Measurements from ENCODE around the gene SUMO3.

Gene SUMO3

GRCh38 chr21:44801468-44802395 is 16.1 kb downstream of the SUMO3 start, which contains the start of gene UBE2G2:
TSS of gene UBE2G2 (minus strand) at chr21:44801820. CDS start at chr21:44801748, 72 bp downstream.
- peak; percentile 28 for DNase-seq

- no peak for DNase-seq
These were observed 16.8 kb downstream of the SUMO3 start for GRCh38 chr21:44800971-44801467.

DNA sequence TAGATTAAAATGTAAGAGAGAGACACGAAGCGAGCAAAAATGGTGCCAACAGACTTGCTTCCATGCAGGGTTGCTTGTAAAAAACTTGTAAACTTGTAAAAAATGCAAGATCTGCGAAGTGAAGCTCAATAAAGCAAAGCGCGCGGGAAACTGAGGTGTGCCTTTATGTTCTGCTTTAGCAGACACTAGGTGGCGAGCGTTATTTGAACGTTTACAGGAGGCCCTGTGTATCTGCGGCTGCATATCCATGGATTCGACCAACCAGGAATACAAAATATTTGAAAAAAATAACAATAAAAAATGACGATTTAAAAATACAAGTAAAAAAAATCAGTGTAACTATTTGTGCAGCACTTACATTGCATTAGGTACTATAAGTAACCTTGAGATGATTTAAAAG is 17.8 kb downstream of the SUMO3 start:
- no peak for DNase-seq

- DNase-seq: no peak
These were observed 18.2 kb downstream of the SUMO3 start for GRCh38 chr21:44799646-44800045.

GRCh38 chr21:44797775-44798174 is 20.1 kb downstream of the SUMO3 start:
- DNase-seq: no peak

- DNase-seq: no peak
These were observed 22.5 kb downstream of the SUMO3 start for GRCh38 chr21:44795342-44795741.

GRCh38 chr21:44793592-44794374 is 24.1 kb downstream of the SUMO3 start:
- no peak for DNase-seq

GRCh38 chr21:44792702-44793591 is 24.9 kb downstream of the SUMO3 start:
- peak; percentile 44 for DNase-seq

- no peak for DNase-seq
These were observed 25.9 kb downstream of the SUMO3 start for GRCh38 chr21:44791993-44792392.

DNA sequence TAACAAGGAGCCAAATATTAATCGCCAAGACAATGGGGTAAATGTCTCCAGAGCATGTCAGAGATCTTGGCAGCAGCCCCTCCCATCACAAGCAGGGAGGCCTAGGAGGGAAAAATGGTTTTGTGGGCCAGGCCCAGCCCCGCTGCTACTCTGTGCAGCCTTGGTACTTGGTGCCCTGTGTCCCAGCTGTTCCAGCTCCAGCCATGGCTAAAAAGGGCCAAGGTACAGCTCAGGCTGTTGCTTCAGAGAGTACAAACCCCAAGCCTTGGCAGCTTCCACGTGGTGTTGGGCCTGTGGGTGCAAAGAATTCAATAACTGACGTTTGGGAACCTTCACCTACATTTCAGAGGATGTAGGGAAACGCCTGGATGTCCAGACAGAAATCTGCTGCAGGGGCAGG is 26.6 kb downstream of the SUMO3 start:
- no peak for DNase-seq

DNA sequence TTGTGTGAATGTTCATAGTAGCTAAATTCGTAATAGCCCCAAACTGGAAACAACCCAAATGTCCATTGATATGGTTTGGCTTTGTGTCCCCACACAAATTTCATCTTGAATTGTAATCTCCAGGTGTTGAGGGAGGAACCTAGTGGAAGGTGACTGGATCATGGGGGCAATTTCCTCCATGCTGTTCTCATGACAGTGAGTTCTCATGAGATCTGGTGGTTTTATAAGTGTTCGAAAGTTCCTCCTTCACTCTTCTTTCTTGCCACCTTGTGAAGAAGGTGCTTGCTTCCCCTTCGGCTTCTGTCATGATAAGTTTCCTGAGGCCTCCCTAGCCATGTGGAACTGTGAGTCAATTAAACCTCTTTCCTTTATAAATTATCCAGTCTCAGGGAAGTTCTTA is 27.5 kb downstream of the SUMO3 start:
- no peak for DNase-seq

GRCh38 chr21:44789880-44790279 is 28.0 kb downstream of the SUMO3 start:
- DNase-seq: no peak

GRCh38 chr21:44785620-44786335 is 32.1 kb downstream of the SUMO3 start:
- DNase-seq: peak; percentile 40

DNA sequence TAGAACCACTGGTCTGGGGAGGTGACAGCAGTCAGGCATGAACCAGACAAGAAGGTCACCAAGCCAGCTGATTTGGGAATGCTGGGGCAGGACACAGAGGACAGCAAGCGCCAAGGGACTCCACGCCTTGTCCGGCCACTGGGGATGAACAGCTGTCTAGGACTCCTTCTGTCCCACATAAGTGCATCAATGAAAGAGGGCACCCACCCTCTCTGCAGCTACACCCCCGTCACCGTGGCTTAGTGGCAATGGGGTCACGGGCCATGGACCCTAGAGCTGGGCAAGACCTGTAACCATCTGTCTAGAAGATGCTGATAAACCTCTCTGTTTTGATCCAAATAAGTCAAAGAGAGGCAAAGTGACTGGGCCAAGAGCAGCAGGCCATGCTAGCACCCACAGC is 33.1 kb downstream of the SUMO3 start:
- DNase-seq: no peak

- DNase-seq: no peak
These were observed 34.7 kb downstream of the SUMO3 start for GRCh38 chr21:44783020-44783696.

DNA sequence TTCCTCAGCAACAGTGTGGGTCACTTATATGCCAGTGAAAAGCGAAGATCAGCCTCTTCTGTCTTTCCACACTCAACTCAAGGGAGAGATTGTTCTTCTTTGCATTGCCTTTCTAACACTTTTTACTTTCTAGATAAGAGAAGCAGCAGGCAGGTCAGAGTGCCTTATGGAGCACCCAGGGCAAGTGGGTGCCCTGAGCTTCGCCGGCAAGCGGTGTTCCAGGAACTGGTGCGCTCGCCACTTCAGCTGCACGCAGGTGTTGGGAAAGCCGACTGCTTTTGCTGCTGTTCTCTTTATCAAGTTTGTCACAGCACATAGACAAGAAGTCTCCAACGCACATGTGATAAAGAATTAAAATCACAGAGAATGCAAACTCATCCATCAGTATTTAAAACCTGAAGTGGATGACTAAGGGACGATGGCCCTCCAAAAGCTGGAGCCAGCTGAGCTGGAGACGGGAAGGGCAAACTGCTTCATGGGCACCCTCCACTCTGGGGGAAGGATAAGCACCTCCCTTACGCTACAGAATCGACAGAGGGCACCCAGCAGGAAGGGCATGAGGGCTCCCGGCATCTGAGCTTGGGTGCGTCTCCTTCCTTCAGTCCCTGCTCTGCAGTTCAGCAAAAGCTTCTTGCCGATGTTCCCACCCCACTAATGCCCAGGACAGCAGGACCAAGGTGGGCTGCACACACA is 36.9 kb downstream of the SUMO3 start:
- DNase-seq: no peak

DNA sequence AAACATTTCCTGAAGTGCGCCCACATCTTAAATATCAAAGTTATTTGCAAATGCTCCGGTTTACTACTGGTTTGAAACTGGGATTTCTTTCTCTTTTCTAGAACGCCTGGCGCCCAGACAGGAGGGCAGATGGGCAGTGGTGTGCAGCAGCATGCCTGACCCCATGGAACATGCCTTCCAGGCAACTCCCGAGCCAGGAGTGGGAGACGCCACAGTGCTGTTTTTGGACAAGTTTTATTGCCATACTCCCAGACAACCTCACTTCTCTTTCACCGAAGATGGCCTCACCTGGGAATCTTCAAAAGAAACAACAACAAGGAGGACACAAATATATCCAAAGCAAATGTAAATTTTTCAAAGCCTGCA is 37.7 kb downstream of the SUMO3 start:
- DNase-seq: no peak

GRCh38 chr21:44779417-44780136 is 38.3 kb downstream of the SUMO3 start:
- no peak for DNase-seq

GRCh38 chr21:44778983-44779382 is 38.9 kb downstream of the SUMO3 start:
- no peak for DNase-seq

DNA sequence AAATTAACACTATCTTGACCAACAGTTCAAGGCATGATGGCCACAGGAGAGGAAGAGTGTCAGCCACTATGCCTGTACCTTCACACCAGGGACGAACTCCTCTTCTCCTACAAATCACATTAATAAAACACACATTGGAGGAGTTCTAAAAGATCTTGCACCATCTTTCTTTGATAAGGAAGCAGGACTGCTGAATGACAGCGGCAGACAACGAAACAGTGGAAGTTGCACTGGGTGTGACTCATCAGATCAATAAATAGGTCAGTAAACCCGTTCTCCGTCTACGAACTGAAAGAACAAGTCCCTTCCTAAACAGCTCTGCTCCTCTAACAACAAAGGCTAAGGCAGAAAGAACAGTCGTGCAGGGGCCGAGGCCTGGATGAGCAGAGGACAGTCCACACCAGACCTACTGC is 39.4 kb downstream of the SUMO3 start:
- peak; percentile 5 for DNase-seq
